Measurements from ENCODE around the gene DPEP2. TPM values are rescaled to one million over a fixed set of nuclear protein-coding genes. Genes with fewer than 3 reads are reported as not detected.
"Not testable (repeated sequence)": the region's sequence is repeated elsewhere in the genome, so short reads cannot be mapped to it uniquely, and the experiment has no call there.

DPEP2 gene, protein sequence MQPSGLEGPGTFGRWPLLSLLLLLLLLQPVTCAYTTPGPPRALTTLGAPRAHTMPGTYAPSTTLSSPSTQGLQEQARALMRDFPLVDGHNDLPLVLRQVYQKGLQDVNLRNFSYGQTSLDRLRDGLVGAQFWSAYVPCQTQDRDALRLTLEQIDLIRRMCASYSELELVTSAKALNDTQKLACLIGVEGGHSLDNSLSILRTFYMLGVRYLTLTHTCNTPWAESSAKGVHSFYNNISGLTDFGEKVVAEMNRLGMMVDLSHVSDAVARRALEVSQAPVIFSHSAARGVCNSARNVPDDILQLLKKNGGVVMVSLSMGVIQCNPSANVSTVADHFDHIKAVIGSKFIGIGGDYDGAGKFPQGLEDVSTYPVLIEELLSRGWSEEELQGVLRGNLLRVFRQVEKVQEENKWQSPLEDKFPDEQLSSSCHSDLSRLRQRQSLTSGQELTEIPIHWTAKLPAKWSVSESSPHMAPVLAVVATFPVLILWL
- total RNA-seq (100 to 1,000 TPM; 151 to 157 TPM), polyA plus RNA-seq (10 to 100 TPM; 29.0 to 47.9 (median 40.4) TPM), total RNA-seq (1.2 to 81.7 (median 55.8) reads per million in 6 experiments)

DNA sequence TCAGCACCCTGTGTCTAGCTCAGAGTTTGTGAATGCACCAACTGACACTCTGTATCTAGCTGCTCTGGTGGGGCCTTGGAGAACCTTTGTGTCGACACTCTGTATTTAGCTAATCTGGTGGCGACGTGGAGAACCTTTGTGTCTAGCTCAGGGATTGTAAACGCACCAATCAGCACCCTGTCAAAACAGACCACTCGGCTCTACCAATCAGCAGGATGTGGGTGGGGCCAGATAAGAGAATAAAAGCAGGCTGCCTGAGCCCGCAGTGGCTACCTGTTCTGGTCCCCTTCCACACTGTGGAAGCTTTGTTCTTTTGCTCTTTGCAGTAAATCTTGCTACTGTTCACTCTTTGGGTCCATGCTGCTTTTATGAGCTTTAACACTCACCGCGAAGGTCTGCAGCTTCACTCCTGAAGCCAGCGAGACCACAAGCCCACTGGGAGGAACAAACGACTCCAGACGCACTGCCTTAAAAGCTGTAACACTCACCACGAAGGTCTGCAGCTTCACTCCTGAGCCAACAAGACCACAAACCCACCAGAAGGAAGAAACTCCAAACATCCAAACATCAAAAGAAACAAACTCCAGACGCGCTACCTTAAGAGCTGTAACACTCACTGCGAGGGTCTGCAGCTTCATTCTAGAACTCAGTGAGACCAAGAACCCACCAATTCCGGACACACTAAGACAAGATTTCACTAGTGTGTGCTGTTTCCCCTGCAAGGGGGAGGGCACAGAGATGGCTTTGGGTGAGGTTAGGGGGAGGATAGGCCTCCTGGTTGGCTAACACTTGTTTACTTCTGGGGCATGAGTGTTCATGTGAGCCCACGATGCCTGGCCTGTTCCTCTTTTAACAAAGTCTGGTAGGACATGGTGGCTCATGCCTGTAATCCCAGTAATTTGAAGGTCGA lies at the start of gene DPEP2:
Gene DPEP2, minus strand, starts transcription at position 706 of the 910 bp plus-strand sequence. CDS start 6,272 bp downstream, outside the sequence.
- ATAC-seq: peak; percentile 92 to 93
- H3K27ac Mint-ChIP-seq: peak within 1 kb of the TSS; percentile 88 to 100 (median 96)
- peaks cover 23 to 76% (median 59%) of the 10 kb centered on the region in 4 donors for H3K4me1 Mint-ChIP-seq
- H3K36me3 Mint-ChIP-seq, H3K27me3 Mint-ChIP-seq, H3K9me3 Mint-ChIP-seq: not testable (repeated sequence)
- peak within 1 kb of the TSS; percentile 78 to 97 (median 88) for H3K4me3 Mint-ChIP-seq
- peak in 9 of 10 donors; percentile 43 to 82 (median 61) for DNase-seq
- POLR2A ChIA-PET: interaction anchor here (0.6 to 17.7 kb wide), 20 partner anchors 7 to 193 kb away, joined by 3 to 447 read pairs (median 6); partner anchors contain the start of genes DDX28, DPEP2NB, DUS2 and NFATC3

DNA sequence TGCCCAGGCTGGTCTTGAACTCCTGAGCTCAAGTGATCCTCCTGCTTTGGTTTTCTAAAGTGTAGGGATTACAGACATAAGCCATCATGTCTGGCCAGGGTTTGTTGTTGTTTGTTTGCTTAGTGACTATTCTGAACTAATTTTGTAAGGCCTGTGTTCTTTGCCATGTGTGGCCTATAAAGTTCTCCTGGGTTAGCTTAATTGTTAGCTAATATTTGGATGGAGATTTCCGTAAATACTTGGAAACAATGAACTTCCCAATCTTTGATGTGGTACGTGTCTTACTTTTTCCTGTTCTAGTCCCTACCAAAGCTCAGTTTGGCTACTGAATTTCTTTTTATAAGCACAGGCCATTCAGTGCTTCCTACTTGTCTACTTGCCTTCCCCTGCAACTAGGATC lies 48.7 kb upstream of the DPEP2 start:
- Mint-ChIP-seq H3K4me1 (peaks cover 3 to 6% (median 6%) of the 10 kb centered on the region in 4 donors), H3K9me3 (no peaks in the 10 kb centered on the region), H3K4me3 (no peak overlapping the region), H3K27me3 (no peaks in the 10 kb centered on the region), H3K36me3 (peaks cover 0 to 46% (median 15%) of the 10 kb centered on the region in 3 donors), H3K27ac (peak overlapping the region in 1 of 10 donors; percentile 35)
- POLR2A ChIA-PET: interaction anchor here (0.6 to 1.1 kb wide), 5 partner anchors 24 to 547 kb away, joined by 3 to 6 read pairs (median 4); no protein-coding TSS in a partner anchor
- ATAC-seq: no peak
- no peak for DNase-seq

DNA sequence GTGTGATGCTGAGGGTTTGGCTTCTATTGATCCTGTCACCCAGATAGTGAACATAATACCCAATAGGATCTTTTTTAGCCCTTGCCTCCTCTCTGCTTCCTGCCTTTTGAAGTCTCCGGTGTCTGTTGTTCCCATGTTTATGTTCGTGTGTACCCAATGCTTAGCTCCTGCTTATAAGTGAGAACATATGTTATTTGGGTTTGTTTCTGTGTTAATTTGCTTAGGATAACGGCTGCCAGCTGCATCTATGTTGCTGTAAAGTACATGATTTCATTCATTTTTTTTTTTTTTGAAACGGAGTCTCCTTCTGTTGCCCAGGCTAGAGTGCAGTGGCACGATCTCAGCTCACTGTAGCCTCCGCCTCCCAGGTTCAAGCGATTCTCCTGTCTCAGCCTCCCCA lies 46.8 kb upstream of the DPEP2 start:
- POLR2A ChIA-PET: interaction anchor here (0.7 to 1.0 kb wide), 4 partner anchors 9 to 789 kb away, joined by 3 to 4 read pairs (median 3); no protein-coding TSS in a partner anchor
- DNase-seq (no peak), ATAC-seq (no peak)
- H3K36me3 Mint-ChIP-seq: peaks cover 0 to 36% (median 15%) of the 10 kb centered on the region in 3 donors
- H3K27ac Mint-ChIP-seq: peak overlapping the region in 2 of 10 donors; percentile 47 to 52
- H3K9me3 Mint-ChIP-seq: no peaks in the 10 kb centered on the region
- H3K4me1 Mint-ChIP-seq: peaks cover 3 to 9% (median 6%) of the 10 kb centered on the region in 4 donors
- H3K4me3 Mint-ChIP-seq: peak overlapping the region in 1 of 10 donors; percentile 19
- no peaks in the 10 kb centered on the region for H3K27me3 Mint-ChIP-seq

DNA sequence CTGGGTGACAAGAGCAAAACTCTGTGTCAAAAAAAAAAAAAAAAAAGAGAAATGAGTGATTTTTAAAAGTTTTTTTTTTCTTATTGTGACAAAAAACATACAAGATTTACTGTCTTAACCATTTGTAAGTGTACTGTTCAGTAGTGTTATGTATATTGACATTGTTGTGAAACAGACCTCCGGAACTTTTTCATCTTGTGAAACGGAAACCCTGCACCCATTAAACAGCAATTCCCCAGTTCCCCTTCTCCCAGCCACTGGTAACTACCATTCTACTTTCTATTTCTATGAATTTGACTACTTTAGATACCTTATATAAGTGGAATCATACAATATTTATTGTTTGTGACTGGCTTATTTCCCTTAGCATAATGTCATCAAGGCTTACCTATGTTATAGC lies 42.5 kb upstream of the DPEP2 start:
- no peak overlapping the region for H3K4me3 Mint-ChIP-seq
- no peaks in the 10 kb centered on the region for H3K9me3 Mint-ChIP-seq
- peaks cover 0 to 28% (median 2%) of the 10 kb centered on the region in 3 donors for H3K36me3 Mint-ChIP-seq
- H3K27me3 Mint-ChIP-seq: no peaks in the 10 kb centered on the region
- no peak for ATAC-seq
- peaks cover 6 to 38% (median 16%) of the 10 kb centered on the region in 4 donors for H3K4me1 Mint-ChIP-seq
- DNase-seq: no peak
- no peak overlapping the region for H3K27ac Mint-ChIP-seq
- POLR2A ChIA-PET: interaction anchor here (0.7 to 3.0 kb wide), 3 partner anchors 36 to 166 kb away, joined by 4 to 10 read pairs (median 6); no protein-coding TSS in a partner anchor

DNA sequence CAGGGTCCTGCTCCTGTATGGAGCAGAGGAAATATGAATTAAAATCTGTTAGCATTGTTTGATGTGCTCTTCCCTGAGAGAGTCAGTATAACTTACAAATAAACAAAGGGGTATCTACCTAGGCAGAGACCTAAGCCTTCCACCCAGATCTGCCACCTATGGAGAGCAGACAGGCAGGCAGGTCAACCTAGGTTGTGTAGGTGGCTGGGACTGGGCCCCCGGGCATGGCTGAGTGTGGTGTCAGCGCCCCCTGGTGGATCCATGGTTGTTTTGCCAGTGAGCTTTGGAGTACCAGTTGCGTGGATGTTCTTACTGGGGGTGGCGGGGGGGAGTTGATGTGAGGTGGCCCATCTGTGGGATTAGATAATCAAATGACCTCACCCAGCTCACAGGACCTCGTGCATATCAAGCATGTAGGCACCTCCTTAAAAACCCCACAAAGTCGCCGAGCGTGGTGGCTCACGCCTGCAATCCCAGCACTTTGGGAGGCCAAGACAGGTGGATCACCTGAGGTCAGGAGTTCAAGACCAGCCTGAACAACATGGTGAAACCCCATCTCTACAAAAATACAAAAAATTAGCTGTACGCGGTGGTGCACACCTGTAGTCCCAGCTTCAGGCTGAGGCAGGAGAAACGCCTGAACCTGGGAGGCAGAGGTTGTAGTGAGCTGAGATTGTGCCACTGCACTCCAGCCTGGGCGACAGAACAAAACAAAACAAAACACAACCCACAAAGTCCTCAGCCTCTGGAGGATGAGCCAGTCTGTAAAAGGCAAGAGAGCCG lies 41.4 kb upstream of the DPEP2 start:
- peak; percentile 78 to 95 (median 88) for DNase-seq
- H3K4me1 Mint-ChIP-seq: peaks cover 5 to 35% (median 11%) of the 10 kb centered on the region in 4 donors

DNA sequence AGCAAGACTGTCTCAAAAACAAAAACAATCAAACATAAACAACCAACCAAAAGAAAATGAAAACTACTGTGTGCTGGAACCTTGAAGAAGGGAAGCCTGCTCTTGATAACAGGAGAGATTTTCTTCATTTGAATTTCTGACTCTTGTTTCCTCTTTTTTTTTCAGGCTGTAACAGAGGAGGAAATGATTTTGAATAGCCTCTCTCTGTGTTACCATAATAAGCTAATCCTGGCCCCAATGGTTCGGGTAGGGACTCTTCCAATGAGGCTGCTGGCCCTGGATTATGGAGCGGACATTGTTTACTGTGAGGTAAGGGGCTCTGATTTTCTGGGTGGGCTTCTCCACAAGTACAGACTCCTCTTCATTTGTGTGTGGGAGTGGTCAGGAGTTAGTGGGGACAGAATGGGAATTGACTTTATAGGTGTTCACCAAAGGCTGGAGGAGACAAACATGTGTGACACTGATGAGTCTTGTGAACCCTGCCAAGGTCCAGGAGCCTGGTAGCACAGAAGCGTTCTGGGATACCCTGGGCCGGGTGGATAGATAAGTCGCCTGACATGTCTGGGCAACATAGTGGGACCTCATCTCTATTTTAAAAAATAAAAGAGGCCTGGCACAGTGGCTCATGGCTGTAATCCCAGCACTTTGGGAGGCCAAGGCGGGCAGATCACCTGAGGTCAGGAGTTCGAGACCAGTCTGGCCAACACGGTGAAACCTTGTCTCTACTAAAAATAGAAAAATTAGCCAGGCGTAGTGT lies 38.7 kb upstream of the DPEP2 start:
- peak overlapping the region in 2 of 10 donors; percentile 12 to 77 for H3K4me3 Mint-ChIP-seq
- H3K27ac Mint-ChIP-seq: peak overlapping the region in 2 of 10 donors; percentile 52 to 84
- ATAC-seq (no peak), DNase-seq (no peak)
- H3K9me3 Mint-ChIP-seq: no peaks in the 10 kb centered on the region
- H3K36me3 Mint-ChIP-seq: peaks cover 0 to 31% (median 0%) of the 10 kb centered on the region in 3 donors
- H3K27me3 Mint-ChIP-seq: no peaks in the 10 kb centered on the region
- POLR2A ChIA-PET: interaction anchor here (0.6 to 4.5 kb wide), 5 partner anchors 14 to 42 kb away, joined by 4 to 48 read pairs (median 6); partner anchors contain the start of genes DDX28, DPEP2 and DUS2
- peaks cover 5 to 37% (median 11%) of the 10 kb centered on the region in 4 donors for H3K4me1 Mint-ChIP-seq

More for the DNA sequence above, 41.4 kb upstream of the DPEP2 start:
- Mint-ChIP-seq H3K27ac (peak overlapping the region in 9 of 10 donors; percentile 21 to 92 (median 66)), H3K9me3 (no peaks in the 10 kb centered on the region), H3K36me3 (peaks cover 0 to 30% (median 2%) of the 10 kb centered on the region in 3 donors), H3K27me3 (no peaks in the 10 kb centered on the region), H3K4me3 (peak overlapping the region in 2 of 10 donors; percentile 27 to 47)
- POLR2A ChIA-PET: interaction anchor here (0.5 to 4.5 kb wide), 18 partner anchors 18 to 165 kb away, joined by 3 to 48 read pairs (median 4); partner anchors contain the start of genes DDX28, DPEP2, DUS2 and NFATC3
- ATAC-seq: peak; percentile 99 to 100

DNA sequence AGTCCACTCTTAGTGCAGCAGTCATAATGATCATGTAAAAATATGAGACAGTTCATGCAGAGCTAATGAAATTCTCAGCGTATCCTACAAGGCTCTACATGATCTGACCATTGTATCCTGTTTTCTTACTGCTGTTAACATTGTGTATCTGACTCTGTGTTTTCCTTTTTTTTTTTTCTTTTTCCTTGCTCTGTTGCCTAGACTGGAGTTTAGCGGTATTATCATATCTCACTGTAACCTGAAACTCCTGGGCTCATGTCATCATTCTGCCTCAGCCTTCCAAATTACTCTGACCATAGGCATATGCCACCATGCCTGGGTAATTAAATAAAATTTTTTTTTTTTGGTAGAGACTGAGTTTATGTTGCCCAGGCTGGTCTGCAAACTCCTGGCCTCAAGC lies 35.9 kb upstream of the DPEP2 start:
- Mint-ChIP-seq H3K4me3 (no peak overlapping the region), H3K4me1 (peaks cover 6 to 39% (median 8%) of the 10 kb centered on the region in 4 donors), H3K27ac (peak overlapping the region in 1 of 10 donors; percentile 17), H3K36me3 (peaks cover 0 to 30% (median 0%) of the 10 kb centered on the region in 3 donors), H3K27me3 (no peaks in the 10 kb centered on the region), H3K9me3 (no peaks in the 10 kb centered on the region)
- POLR2A ChIA-PET: interaction anchor here (1.0 to 2.3 kb wide), 2 partner anchors 35 to 36 kb away, joined by 5 to 7 read pairs; partner anchors contain the start of gene DPEP2
- DNase-seq (no peak), ATAC-seq (no peak)

DNA sequence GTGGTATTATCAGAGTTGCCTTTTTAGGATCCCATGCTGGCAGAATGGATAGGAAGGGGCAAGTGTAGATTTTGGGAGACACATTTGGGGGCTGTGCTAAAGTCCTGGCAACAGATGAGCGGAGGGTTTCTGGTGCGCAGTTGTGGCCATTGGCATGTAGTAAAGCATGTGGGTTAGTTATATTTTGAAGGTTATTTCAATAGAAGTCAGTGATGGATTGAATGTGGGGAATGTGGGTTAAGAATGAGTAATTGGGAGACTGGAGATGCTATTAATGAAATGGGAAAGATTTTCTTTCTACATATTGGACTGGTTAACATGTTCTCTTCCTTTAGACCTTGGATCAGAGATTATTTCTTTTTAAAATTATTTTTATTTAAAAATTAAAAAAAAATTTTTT lies 33.8 kb upstream of the DPEP2 start:
- POLR2A ChIA-PET: no interaction called here
- Mint-ChIP-seq H3K27me3 (no peaks in the 10 kb centered on the region), H3K4me3 (no peak overlapping the region), H3K4me1 (peaks cover under 1 to 26% (median 5%) of the 10 kb centered on the region in 4 donors), H3K36me3 (peaks cover 0 to 29% (median 0%) of the 10 kb centered on the region in 3 donors), H3K9me3 (no peaks in the 10 kb centered on the region), H3K27ac (peak overlapping the region in 4 of 10 donors; percentile 0 to 73 (median 14))
- no peak for ATAC-seq
- DNase-seq: no peak

DNA sequence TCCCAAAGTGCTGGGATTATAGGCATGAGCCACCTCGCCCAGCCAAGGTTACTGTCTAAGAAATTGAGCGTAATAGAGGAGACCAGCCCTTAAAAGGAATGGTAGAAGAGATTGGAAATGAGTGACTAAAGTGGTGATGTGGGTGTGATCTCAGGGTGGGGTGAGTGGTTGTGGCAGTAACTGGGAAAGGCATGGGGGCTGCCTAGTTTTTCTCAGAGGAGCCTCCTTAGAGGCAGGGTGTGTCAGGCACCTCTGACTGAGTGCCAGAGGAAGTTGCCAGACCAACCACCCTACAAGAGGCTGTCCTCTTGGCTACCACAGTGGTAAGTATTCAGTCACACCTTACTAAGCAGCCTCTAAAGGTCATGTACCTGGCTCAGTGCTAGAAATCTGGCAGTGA lies 32.7 kb upstream of the DPEP2 start:
- Mint-ChIP-seq H3K27ac (peak overlapping the region in 3 of 10 donors; percentile 21 to 77 (median 47)), H3K4me3 (no peak overlapping the region), H3K9me3 (no peaks in the 10 kb centered on the region), H3K27me3 (no peaks in the 10 kb centered on the region), H3K4me1 (peaks cover 9 to 18% (median 9%) of the 10 kb centered on the region in 4 donors), H3K36me3 (peaks cover 0 to 36% (median 0%) of the 10 kb centered on the region in 3 donors)
- DNase-seq (no peak), ATAC-seq (no peak)
- POLR2A ChIA-PET: interaction anchor here (0.6 to 0.9 kb wide), 3 partner anchors 8 to 54 kb away, joined by 4 to 8 read pairs (median 5); partner anchors contain the start of genes DDX28 and DUS2

DNA sequence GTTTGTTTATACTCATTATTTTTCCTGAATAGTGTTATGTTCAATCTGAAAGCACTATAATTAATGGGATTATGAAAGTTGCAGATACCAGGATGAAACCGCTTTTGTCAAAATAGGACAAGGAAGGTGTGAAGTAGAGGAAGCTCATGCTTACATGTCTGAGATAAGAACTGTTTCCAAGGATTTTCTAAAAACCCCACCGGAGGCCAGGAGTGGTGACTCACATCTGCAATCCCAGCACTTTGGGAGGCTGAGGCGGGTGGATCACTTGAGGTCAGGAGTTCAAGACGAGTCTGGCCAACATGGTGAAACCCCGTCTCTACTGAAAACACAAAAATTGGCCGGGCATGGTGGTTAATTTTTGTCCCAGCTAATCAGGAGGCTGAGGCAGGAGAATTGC lies 30.8 kb upstream of the DPEP2 start:
- H3K4me3 Mint-ChIP-seq, DNase-seq, ATAC-seq, H3K9me3 Mint-ChIP-seq, H3K27me3 Mint-ChIP-seq: not testable (repeated sequence)
- Mint-ChIP-seq H3K27ac (peak overlapping the region in 1 of 10 donors; percentile 33), H3K36me3 (peaks cover 0 to 37% (median 0%) of the 10 kb centered on the region in 3 donors), H3K4me1 (peaks cover 9 to 17% (median 12%) of the 10 kb centered on the region in 4 donors)
- POLR2A ChIA-PET: interaction anchor here (0.9 kb wide), 1 partner anchor 96 kb away, joined by 3 read pairs; no protein-coding TSS in a partner anchor
